HG02763 (cell line): ENCODE measurements around the gene ANKLE1.

Experiments used
- ATAC-seq: cut with Tn5 transposase; IDR thresholded peaks from one replicate; pipeline ENCODE4 v1.9.1; 2021; ENCODE audit warnings: mild to moderate bottlenecking, moderate library complexity; ENCODE audit not compliant: unreplicated experiment

Gene ANKLE1

DNA sequence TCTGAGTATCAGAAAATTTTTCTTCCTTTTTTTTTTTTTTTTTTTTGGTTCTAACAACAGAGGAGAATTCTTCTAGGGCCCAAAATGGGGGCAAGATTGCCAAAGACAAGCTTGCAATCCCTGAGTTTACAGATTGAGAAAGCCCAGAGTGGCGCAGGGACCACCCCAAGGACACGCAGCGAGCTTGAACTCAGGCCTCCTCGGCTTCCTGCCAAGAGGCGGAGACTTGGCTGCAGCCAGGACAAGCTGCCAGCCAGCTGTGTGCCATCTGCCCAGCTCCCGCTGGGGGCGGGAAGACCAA is 23.5 kb downstream of the ANKLE1 start:
- ATAC-seq = no peak

DNA sequence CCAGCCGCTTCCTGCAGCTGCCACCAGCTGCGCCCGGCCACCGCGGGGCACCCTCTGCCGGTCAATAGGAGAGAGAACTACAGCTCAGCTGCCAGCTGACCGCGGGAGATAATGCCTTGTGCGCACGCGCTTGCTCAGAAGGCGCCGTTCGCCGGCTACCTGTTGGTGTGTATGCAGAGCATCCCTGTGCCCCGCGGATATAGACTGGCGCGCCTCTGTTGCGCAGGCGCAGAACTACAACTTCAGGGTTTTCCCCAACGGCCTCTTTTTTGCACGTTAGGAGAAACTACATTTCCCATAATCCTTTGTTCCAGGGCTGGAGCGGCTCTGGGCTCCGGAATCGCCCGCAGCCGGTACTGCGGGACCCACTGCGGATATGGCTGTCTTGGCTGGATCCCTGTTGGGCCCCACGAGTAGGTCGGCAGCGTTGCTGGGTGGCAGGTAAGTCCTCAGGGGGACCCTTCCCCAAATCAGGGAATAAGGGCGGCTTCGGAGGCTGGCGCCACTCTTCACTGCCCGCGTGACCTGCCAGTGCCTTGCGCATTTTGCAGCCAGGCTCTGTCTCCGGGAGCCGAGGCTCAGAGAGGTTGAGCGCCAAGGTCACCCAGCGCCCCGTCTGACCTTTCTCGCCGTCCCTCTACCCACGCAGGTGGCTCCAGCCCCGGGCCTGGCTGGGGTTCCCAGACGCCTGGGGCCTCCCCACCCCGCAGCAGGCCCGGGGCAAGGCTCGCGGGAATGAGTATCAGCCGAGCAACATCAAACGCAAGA is 24.0 kb downstream of the ANKLE1 start, which contains the start of gene MRPL34:
Gene MRPL34, plus strand, starts transcription at position 356 of the 768 bp plus-strand sequence. Its CDS starts 21 bp downstream, at position 377.
- ATAC-seq = peak; percentile 60

DNA sequence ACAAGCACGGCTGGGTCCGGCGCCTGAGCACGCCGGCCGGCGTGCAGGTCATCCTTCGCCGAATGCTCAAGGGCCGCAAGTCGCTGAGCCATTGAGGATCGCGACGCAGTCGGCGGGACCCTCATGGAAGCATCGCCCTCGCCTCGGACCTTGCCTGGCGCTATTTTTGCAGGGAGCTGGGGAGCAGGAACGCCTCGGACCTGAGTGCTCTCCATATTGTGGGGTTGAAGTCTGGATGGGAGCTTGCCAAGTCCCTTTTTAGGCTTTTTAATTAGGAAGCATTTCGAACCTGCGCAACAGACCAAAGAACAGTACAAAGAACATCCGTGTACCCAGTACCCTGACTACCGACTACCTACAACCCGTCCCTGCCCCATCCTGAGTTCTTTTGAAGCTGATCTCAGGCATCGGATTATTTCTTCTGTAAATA is 24.6 kb downstream of the ANKLE1 start:
- no peak for ATAC-seq

DNA sequence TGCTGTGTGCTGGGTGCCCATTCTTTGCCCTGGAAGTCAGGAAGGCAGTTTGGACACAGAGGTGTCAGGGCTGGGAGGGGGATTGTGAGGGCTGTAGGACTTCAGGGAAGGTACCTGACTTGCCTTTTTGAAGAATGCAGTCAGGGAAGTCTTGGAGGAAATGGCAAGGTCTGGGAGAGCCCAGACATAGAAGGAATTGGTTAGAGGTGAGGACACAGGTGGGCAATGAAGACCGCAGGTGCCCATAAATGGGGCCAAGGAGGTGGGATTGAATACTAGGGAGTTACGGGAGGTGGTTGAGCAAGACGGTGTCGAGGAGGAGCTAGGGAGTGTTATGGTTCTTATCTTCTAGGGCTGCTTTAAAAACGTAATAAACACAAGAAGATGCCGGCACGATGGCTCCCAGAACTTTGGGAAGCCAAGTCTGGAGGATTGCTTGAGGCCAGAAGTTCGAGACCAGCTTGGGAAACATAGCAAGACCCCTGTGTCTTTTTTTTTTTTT is 26.2 kb downstream of the ANKLE1 start:
- ATAC-seq = no peak

DNA sequence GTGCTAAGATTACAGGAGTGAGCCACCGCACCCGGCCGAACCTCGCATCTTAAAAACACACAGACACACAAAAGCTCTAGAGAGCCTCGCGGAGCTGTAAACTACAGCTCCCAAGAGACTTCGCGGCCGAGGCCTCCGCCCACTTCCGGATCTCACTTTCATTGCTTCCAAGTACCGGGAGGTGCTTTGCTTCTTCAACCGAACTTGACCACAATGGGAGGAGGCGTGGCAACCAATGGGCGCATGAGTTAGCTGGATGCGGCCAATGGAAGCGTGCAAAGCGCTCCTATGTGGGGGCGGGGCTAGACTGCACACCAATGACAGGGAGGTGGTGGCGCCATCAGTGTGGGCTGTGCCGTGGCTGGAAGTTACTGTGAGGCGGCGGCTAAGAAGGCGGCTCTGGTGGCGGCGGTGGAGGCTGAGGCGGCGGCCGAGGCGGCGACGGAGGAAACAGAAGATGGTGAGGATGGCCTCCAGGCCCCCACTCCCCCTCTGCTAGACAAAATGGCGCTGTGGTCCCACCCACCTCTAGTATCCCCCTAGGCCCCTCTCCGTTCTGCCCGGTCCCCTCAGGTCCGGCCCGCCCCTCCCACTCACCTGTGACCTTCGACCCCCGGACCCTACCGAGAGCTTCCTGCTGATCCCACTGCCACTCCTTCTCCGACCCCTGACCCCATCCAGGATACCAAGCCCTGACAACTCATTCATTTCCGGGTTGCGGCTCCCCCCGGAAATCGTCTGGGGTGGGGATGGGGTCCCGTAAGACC is 27.7 kb downstream of the ANKLE1 start, which contains the start of gene DDA1:
Gene DDA1, plus strand, starts transcription at position 366 of the 767 bp plus-strand sequence. Its CDS starts 92 bp downstream, at position 458.
- peak; percentile 60 for ATAC-seq

DNA sequence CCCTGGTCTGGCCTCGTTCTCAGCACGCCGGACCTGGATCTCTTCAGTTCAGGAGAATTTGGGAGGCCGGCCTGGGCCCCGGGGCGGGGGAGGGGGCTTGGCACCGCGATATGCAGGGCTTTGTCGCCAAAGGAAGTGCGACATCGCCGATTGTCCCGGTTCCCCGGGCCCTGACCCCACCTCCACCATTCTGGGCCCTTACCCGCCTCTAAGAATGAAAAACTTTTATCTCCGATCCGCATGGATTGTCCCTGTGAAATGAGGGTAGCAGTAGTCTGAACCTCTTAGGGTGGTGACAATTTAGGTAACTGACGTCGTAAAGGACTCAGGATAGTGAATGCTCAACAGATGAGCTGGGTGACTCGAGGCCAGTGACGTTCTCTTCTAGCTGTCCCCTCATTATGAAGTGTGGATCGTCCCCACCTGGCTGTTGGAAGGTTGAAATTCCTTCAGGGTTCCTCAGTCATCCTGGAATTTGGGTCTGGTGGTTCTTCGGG is 28.3 kb downstream of the ANKLE1 start:
- ATAC-seq = no peak

DNA sequence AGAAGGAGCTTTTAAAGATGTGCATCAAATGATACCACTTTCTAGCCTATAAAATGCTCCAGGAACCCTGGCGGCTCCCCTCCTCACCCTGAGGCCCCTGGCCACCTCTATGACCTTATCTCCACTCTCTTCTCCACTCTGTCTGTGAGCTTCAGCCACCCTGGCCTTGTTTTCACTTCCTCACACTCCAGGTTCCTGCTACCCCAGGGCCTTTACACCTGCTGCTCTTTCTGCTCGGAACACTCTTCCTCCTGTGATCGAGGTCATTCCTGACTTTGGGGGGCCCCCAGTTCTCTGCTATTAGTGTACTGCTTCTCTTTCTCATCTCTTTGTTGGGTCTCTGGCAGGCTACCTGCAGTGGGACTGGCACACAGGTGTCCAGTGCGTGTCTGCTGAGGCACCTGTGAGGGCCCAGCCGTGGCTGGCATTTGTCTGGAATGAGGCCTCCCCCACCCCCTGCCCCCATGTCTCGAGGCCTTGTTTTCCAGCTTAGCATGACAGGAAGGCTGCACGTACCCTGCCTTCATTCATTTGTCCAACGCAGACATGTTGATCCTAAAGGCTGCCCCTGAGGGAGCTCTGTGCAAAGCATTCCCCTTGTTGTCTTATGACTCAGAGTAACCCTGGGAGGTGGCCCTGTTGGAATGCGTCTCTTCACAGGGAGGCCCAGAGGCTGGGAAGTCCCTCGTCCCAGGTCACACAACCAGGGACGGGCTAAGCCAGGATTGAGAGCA is 29.9 kb downstream of the ANKLE1 start:
- ATAC-seq = no peak

DNA sequence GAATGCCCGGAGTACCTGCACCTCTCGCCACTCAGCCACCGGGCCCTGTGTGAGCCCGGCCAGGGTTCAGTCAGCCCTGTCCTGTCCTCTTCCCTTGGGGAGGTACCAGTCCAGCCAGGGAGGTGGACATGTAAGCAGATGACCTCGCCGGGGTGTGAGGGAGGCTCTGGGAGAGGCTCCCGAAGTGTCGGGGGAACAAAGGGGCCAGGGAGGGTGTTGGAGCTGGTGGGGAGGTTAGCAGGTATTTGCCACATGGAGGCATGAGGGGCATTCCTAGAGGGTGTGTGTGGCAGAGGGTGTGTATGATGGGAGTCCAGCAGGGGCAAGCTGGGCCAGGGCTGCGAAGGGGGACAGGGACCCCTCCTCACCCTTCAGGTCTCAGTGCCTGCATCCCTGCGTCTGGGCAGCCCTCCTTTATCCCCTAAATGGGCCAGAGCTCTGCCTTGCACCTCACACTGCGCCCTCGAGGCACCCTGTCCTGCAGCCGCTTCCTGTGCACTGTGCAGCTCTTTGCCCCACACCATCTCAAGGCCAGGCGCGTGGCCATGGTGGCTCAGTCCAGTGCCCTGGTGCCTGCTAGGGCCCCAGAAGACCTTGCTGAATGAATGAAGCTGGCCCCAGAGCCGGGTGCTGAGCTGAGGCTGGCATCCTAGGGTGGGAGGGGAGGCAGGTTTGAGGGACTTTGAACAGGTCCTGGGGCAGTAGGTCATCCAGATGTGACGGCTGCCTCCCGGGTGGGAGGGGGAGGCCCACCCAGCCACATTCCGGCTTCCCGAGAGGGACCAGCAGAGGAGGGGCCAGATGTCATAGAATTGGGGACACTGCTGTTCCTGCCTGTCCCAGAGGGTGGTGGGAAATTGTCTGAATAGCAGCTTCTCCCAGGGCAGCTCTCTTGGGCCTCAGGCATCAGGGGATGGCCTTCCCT is 30.8 kb downstream of the ANKLE1 start:
- no peak for ATAC-seq

DNA sequence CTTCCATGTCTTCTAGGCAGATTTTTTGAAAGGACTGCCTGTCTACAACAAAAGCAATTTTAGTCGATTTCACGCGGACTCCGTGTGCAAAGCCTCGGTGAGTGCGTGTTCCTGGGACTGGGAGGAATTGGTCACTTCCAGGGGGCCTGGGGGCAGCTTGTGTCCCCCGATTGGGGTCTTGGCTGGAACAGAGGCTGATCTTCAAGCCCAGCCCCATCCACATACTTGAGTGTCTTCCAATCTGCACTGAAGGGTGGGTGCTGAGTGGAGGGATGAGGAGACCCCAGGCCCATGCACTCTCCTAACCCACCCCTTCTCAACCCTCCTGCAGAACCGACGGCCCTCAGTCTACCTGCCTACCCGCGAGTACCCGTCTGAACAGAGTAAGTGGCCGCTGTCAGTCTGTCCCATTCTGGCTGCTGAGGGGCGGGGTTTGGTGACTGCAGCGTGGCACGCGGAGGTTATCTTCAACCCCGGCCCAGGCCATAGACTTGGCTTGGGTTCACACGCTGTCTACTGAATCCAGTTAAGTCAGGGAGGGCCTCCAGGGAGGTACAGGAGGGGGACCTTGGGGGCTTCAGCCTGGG is 32.4 kb downstream of the ANKLE1 start:
- no peak for ATAC-seq

DNA sequence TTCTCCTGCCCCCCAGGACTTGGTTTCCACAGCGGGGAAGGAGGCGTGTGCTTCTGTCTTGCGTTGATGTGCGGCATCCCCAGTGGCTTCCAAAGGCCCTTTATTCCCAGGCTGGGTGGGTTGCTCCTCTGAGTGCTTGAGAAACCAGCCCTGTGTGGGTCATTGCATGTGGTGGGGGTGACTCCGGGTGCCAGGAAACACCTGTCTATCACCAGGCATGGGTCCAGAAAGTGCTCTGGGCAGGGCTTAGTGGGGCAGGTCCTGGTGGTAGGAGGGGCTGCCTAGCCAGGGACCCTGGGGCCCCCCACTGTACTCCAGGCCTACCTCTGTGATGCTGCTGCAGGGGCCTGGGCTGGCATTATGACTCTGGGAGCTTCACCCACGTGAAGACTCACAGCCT is 37.3 kb downstream of the ANKLE1 start:
- ATAC-seq = no peak

DNA sequence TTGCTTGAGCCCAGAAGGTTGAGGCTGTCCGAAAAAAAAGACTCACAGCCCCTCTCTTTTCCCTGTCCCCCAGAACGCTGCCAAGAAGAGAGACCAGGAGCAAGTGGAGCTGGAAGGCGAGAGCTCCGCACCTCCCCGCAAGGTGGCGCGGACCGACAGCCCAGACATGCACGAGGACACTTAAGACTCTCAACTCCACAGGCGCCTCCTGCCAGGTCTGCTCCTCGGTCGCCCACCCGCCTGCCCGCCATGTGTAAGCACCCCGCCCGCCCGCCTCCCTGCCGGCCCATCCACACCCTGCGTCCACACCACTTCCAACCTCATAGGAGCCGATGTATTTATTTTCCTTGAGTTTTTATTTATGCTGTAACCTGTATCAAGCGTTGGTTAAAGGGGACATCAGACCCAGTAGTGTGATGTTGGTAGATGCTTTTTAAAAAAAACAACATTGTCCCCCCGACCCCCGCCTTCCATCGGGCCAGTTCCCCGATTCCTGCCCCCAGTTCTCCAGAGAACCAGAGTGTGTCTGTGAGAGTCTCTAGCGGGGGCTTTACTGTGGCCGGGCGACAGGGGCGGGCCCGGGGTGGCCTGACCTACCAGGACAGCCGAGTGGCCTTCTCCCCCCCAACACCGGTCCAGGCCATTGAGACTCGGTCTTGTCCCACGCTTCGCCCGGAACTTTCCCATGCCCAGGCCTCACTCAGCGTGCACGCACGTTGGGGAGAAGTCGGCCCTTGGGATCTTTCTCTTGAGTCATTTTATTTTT is 38.0 kb downstream of the ANKLE1 start:
- ATAC-seq = no peak

DNA sequence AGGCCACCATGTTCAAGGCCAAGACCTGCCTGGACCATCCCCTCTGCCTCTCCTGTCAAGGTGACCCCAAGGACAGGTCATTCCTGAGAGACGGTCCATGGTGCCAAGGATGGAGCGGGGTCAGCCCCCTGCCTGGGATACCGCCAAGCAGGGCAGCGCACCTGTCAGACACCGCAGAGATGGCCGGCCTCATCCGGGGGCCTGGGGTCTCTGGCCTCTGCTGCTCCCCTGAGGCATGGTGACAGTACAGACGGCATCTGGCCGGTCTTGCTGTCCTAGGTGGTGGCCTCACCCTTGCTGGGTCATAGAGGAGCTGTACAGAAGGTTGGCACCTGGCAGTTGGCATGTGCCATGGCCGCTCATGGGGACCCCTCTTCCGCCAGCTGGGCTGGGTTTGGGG is 38.7 kb downstream of the ANKLE1 start:
- no peak for ATAC-seq

DNA sequence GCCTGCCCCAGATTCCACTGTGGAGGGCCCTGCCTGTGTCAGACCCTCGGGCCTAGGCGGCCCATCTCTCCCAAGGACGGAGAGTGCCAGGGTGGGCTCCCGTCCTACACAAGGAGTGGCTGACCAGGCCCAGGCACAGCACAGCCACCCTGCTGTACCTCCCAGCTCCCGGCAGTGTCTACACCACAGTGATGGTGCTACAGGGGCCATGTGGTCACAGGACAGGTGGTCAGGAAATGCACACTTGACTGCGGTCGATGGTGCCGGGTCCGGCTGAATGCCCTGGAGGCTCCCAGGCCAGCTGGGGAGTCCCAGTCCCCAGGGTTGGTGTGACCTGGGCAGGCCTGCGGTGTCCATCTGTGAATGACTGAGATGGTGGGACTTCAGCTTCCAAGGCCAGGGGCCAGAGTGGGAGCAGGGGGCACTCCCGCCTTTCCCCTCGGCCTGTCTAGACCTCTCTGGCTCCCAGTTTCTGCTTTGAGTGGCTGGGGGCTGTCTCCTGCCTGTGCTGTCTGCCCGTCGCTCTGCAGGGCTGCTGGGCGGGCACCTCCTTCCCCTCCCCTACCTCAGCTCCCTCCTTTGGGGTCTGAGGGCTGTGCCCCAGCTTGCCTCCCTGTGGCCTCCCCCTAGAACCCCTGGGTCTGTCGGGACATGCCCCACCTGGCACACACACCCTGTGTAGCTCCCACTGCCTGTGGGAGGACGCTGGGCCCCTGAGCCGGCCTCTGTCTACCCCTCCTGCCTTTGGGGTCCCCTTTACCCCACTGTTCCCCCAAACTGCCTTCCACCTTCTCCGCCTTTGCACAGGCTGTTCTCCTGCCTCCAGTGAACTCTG is 40.2 kb downstream of the ANKLE1 start:
- ATAC-seq = no peak

DNA sequence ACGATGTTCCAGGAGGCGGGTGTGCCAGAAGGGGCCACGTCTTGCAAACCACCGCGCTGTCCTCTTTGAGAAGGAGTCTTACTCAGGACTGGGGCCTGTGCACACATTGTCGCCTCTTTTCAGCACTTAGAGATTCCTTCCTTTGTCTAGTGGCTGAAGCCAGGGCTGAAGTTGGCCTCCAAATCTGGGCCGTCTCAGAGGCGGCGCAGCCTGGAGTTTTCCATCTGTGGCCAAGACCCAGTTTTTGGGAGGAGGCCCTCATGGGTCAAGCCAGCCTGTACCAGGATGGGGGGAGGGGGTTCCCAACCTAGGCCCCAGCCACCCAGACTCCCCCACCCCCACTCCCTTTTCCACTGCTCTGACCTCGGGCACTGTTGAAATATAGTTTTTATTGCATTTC is 41.2 kb downstream of the ANKLE1 start:
- ATAC-seq = no peak

DNA sequence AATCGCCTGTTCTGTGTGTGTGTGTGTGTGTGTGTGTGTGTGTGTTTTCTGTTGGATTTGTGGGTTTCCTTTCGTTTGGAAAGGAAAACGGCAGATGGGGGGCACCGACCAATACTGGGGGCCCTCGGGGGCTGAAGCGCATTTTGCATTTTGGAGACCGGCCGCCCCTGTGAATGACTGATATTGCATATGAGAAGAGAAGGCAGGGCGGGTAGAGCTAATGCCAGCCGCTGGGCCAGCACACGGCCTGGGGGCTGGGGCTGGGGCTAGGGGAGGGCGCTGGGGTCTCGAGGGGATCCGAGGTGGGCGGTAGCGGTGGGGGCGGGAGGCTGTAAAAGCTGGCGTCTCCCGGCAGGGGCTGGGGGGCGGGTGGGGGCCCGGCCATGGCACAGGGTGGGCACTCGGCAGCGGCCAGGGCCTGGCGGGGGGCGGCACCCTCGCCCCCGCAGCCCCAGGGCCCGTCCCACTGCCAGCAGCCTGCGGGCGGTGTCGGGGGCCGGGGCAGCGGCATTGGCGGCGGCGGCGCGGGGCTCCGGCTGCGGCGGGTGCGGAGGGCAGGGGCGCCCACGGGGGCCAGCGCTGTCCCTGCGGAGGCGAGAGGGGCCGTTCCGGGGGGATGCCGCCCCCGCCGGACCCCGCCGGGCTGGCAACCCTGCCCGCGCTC is 41.7 kb downstream of the ANKLE1 start:
- no peak for ATAC-seq

DNA sequence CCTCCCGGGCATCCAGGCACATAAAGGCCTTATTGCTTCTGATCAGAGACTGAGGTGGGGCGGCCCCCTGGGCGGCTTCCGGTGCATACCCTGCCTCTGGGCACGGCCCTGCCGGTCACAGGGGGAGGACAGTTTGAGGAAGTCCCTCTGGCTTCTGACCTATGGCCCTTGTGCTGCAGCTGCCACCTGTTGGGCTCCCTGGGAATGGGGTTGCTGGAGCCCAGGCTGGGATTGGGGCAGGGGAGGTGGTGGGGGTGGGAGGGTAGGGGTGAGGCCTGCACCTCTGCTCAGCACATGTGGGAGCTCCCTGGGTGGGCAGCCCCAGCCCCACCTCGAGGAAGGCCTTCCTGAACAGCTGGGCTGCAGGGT is 42.2 kb downstream of the ANKLE1 start:
- no peak for ATAC-seq

DNA sequence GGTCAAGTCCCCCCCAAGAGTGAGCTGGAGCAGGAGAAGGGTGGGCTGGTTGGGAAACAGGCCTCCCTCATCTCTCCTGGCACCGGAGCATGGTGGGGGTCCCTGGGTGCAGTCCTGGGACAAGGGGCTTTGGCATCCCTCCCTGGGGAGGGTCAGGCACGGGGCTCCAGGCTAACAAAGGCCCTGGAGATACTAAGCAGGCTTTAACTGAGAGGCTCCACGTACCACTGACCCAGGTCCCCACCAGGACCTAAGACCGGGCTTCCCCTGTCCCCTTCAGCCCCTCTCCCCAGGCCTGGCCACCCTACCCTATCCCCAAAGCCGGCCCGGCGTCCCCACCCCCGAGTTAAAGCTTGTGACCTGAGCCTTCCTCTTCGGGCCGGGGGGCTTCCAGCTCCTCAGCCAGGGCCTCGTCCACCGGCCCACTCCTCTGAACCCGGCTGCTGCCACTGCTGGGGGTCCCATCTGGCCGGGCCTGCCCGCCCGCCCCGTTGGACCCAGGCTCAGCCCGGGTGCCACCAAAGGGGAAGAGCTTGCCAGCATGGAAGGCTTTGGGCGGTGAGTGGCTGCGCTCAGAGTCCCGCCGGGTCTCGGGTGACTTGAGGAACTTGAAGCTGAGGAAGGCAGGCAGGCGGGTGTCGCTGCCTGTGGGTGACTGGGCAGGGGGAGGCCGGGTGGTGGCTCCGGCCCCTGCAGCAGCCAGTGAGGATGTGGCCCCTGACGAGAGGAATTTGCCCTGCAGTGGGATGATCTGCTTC is 42.8 kb downstream of the ANKLE1 start:
- ATAC-seq = no peak
